Hepatocyte (in vitro differentiated cells): Measurements from ENCODE around the gene NGLY1.

Experiments
- EZH2 ChIP-seq: fragments of 200-600 bp; sonication (generic); IDR thresholded peaks from 2 replicates; pipeline ENCODE4 v1.6.1; 2016; ENCODE audit warnings: antibody characterized with exemption, mild to moderate bottlenecking, borderline replicate concordance
- TF ChIP-seq, protein P1 (sequence below): fragments of 200-600 bp; sonication (generic); IDR thresholded peaks from 2 replicates; pipeline ENCODE4 v1.5.1; 2016; ENCODE audit warnings: antibody characterized with exemption, mild to moderate bottlenecking; ENCODE audit not compliant: poor library complexity

DNA sequence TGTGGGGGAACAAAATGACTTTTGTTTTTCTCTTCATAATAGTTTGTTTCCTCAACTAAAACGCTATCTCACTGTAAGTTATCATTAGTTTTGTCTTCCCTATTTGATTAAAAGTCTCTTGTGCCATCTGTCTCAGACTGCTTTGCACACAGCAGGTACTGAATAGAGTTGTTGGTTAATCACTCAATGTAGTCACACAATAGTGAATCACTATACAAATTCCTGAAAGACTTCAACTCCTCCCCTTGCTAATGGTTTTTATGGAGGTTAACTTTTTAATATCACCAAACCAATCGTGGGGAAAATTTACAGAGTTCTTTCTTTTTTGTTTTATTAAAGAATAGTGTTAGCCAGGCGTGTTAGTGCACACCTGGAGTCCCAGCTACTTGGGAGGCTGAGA, 2.6 kb upstream of the NGLY1 start:
- TF ChIP-seq, protein P1, sequence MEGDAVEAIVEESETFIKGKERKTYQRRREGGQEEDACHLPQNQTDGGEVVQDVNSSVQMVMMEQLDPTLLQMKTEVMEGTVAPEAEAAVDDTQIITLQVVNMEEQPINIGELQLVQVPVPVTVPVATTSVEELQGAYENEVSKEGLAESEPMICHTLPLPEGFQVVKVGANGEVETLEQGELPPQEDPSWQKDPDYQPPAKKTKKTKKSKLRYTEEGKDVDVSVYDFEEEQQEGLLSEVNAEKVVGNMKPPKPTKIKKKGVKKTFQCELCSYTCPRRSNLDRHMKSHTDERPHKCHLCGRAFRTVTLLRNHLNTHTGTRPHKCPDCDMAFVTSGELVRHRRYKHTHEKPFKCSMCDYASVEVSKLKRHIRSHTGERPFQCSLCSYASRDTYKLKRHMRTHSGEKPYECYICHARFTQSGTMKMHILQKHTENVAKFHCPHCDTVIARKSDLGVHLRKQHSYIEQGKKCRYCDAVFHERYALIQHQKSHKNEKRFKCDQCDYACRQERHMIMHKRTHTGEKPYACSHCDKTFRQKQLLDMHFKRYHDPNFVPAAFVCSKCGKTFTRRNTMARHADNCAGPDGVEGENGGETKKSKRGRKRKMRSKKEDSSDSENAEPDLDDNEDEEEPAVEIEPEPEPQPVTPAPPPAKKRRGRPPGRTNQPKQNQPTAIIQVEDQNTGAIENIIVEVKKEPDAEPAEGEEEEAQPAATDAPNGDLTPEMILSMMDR = no peak
- TF ChIP-seq EZH2 = no peak
